HEK293 (cell line): ENCODE results near the gene CBX1.

Source experiments
- CTCF ChIA-PET: fragments of 350-600 bp; formaldehyde crosslinking; extraction: SDS; loops from one replicate; lab custom pipeline; 2021; ENCODE audit warnings: antibody characterized with exemption; lab: Yijun Ruan, JAX
- POLR2A ChIA-PET: fragments of 300-600 bp; formaldehyde crosslinking; extraction: SDS; loops from one replicate; lab custom pipeline; 2020; ENCODE audit warnings: antibody characterized with exemption, inconsistent platforms; lab: Yijun Ruan, JAX
- H3K27ac ChIP-seq: fragments of 200-500 bp; sonication (Bioruptor generic); 2 replicates; pipeline ENCODE4 v1.5.1; 2014; ENCODE audit warnings: low read depth, low read length, control low read depth, inconsistent platforms; ENCODE audit errors: extremely low read depth
- H3K36me3 ChIP-seq, 2 experiments: fragments of 200-500 bp in 1 of 2; sonication (Bioruptor generic) in 1 of 2; 1 replicate in 1 of 2; 2 replicates in 1 of 2; pipeline ENCODE4 v1.5.1; 2014 to 2017; ENCODE audit warnings: inconsistent platforms in 2 of 2, low read length in 2 of 2; ENCODE audit not compliant: control insufficient read depth in 2 of 2, insufficient read depth in 1 of 2
- H3K4me1 ChIP-seq: fragments of 200-500 bp; sonication (Bioruptor generic); 2 replicates; pipeline ENCODE4 v1.5.1; 2014; ENCODE audit warnings: mild to moderate bottlenecking, low read length, inconsistent platforms; ENCODE audit not compliant: control insufficient read depth, insufficient read depth
- H3K4me3 ChIP-seq: 2 replicates; pipeline ENCODE4 v1.5.1; 2011; ENCODE audit warnings: low read depth, mild to moderate bottlenecking, control low read depth, low read length, moderate library complexity
- H3K9me3 ChIP-seq: fragments of 200-500 bp; sonication (Bioruptor generic); 2 replicates; pipeline ENCODE4 v1.5.1; 2014; ENCODE audit warnings: low read depth, low read length, inconsistent platforms; ENCODE audit not compliant: control insufficient read depth, insufficient read depth
- KLF7 ChIP-seq: fragments of 450-650 bp; formaldehyde crosslinking; IDR thresholded peaks from 2 replicates; pipeline ENCODE4 v1.5.1; 2016; ENCODE audit warnings: missing biosample characterization, missing genetic modification characterization, borderline replicate concordance
- ZBTB8A ChIP-seq: fragments of 450-650 bp; formaldehyde crosslinking; IDR thresholded peaks from 2 replicates; pipeline ENCODE4 v1.5.1; 2016; ENCODE audit warnings: missing biosample characterization, missing genetic modification characterization
- ZNF112 ChIP-seq: fragments of 450-650 bp; formaldehyde crosslinking; IDR thresholded peaks from 2 replicates; pipeline ENCODE4 v1.5.0; 2017; ENCODE audit warnings: missing biosample characterization, missing genetic modification characterization
- ZNF174 ChIP-seq: fragments of 450-650 bp; formaldehyde crosslinking; IDR thresholded peaks from 2 replicates; pipeline ENCODE4 v1.5.0; 2017; ENCODE audit warnings: missing biosample characterization, mild to moderate bottlenecking, missing genetic modification characterization
- ZNF24 ChIP-seq: fragments of 450-650 bp; formaldehyde crosslinking; IDR thresholded peaks from 2 replicates; pipeline ENCODE4 v1.5.1; 2016; ENCODE audit warnings: missing biosample characterization, missing genetic modification characterization
- ZNF341 ChIP-seq: fragments of 450-650 bp; formaldehyde crosslinking; IDR thresholded peaks from 2 replicates; pipeline ENCODE4; 2016; ENCODE audit warnings: low read depth, missing biosample characterization, missing genetic modification characterization
- ZNF350 ChIP-seq: fragments of 450-650 bp; formaldehyde crosslinking; IDR thresholded peaks from 2 replicates; pipeline ENCODE4 v1.5.0; 2017; ENCODE audit warnings: missing biosample characterization, mild to moderate bottlenecking, missing genetic modification characterization
- ZNF530 ChIP-seq: fragments of 450-650 bp; formaldehyde crosslinking; IDR thresholded peaks from 2 replicates; pipeline ENCODE4 v1.5.1; 2016; ENCODE audit warnings: low read depth, missing biosample characterization, missing genetic modification characterization
- ZNF585B ChIP-seq: fragments of 450-650 bp; formaldehyde crosslinking; IDR thresholded peaks from 2 replicates; pipeline ENCODE4 v1.5.1; 2016; ENCODE audit warnings: missing biosample characterization, missing genetic modification characterization
- ZNF623 ChIP-seq: fragments of 450-650 bp; formaldehyde crosslinking; IDR thresholded peaks from 2 replicates; pipeline ENCODE4 v1.5.1; 2016; ENCODE audit warnings: missing biosample characterization, missing genetic modification characterization
- ZNF624 ChIP-seq: fragments of 450-650 bp; formaldehyde crosslinking; IDR thresholded peaks from 2 replicates; pipeline ENCODE4 v1.5.1; 2017; ENCODE audit warnings: missing biosample characterization, missing genetic modification characterization
- ZNF677 ChIP-seq: fragments of 450-650 bp; IDR thresholded peaks from 2 replicates; pipeline ENCODE4 v1.5.0; 2018; ENCODE audit warnings: missing biosample characterization, mild to moderate bottlenecking, missing genetic modification characterization, moderate library complexity
- ZNF701 ChIP-seq: fragments of 450-650 bp; formaldehyde crosslinking; IDR thresholded peaks from 2 replicates; pipeline ENCODE4 v1.5.1; 2016; ENCODE audit warnings: missing biosample characterization, missing genetic modification characterization
- TF ChIP-seq, protein P1 (sequence below): fragments of 450-650 bp; formaldehyde crosslinking; IDR thresholded peaks from 2 replicates; pipeline ENCODE4 v1.5.1; 2016; ENCODE audit warnings: missing biosample characterization, missing genetic modification characterization, borderline replicate concordance
- TF ChIP-seq, protein P2 (sequence below): fragments of 450-650 bp; IDR thresholded peaks from 2 replicates; pipeline ENCODE4 v1.5.1; 2018; ENCODE audit warnings: missing biosample characterization, missing genetic modification characterization
- TF ChIP-seq, protein P3 (sequence below): fragments of 450-650 bp; formaldehyde crosslinking; optimal IDR thresholded peaks from 2 replicates; pipeline ENCODE3; 2016; ENCODE audit warnings: missing biosample characterization, mild to moderate bottlenecking, missing genetic modification characterization
- TF ChIP-seq, protein P4 (sequence below): fragments of 450-650 bp; formaldehyde crosslinking; IDR thresholded peaks from 2 replicates; pipeline ENCODE4 v1.5.1; 2016; ENCODE audit warnings: missing biosample characterization, missing genetic modification characterization
- TF ChIP-seq, protein P5 (sequence below): fragments of 450-650 bp; formaldehyde crosslinking; IDR thresholded peaks from 2 replicates; pipeline ENCODE4 v1.5.1; 2016; ENCODE audit warnings: missing biosample characterization, missing genetic modification characterization

The CBX1 gene

DNA sequence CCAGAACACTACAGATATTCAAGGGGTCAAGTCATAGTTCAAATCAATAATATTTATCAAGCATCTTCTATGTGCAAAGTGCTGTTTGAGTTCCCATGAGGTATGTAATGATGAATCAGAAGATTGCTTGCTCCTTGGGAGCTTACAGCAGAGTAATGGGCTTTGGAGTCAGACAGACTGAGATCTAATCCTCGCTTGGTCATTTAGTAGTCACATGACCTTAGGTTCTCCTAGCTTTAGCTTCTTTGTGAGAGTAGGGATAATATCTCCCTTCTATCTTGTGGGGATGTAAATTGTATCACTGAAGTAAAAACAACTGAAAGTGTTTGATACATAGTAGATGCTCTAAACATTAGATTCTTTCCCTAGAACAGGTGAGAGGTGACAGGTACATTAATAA lies 36.4 kb upstream of the CBX1 start:
- H3K36me3 ChIP-seq: no peaks in the 10 kb centered on the region
- no peak overlapping the region for H3K4me3 ChIP-seq
- ChIA-PET CTCF (interaction anchor here (0.8 to 2.3 kb wide), 6 partner anchors 43 to 112 kb away, joined by 3 to 8 read pairs (median 4); no protein-coding TSS in a partner anchor), POLR2A (interaction anchor here (0.6 to 0.7 kb wide), 3 partner anchors 14 to 727 kb away, joined by 3 read pairs; no protein-coding TSS in a partner anchor)
- TF ChIP-seq ZNF24 (tag by site-specific recombination) (no peak), ZNF112 (tag by site-specific recombination) (no peak), ZNF677 (tag by site-specific recombination) (no peak), KLF7 (tag by site-specific recombination) (no peak), ZNF624 (tag by site-specific recombination) (no peak), ZNF623 (tag by site-specific recombination) (no peak), ZNF174 (tag by site-specific recombination) (no peak), ZNF350 (tag by site-specific recombination) (no peak), ZNF585B (tag by site-specific recombination) (no peak), ZNF341 (tag by site-specific recombination) (no peak), ZBTB8A (tag by site-specific recombination) (no peak), ZNF530 (no peak), ZNF701 (no peak)
- TF ChIP-seq, protein P1, sequence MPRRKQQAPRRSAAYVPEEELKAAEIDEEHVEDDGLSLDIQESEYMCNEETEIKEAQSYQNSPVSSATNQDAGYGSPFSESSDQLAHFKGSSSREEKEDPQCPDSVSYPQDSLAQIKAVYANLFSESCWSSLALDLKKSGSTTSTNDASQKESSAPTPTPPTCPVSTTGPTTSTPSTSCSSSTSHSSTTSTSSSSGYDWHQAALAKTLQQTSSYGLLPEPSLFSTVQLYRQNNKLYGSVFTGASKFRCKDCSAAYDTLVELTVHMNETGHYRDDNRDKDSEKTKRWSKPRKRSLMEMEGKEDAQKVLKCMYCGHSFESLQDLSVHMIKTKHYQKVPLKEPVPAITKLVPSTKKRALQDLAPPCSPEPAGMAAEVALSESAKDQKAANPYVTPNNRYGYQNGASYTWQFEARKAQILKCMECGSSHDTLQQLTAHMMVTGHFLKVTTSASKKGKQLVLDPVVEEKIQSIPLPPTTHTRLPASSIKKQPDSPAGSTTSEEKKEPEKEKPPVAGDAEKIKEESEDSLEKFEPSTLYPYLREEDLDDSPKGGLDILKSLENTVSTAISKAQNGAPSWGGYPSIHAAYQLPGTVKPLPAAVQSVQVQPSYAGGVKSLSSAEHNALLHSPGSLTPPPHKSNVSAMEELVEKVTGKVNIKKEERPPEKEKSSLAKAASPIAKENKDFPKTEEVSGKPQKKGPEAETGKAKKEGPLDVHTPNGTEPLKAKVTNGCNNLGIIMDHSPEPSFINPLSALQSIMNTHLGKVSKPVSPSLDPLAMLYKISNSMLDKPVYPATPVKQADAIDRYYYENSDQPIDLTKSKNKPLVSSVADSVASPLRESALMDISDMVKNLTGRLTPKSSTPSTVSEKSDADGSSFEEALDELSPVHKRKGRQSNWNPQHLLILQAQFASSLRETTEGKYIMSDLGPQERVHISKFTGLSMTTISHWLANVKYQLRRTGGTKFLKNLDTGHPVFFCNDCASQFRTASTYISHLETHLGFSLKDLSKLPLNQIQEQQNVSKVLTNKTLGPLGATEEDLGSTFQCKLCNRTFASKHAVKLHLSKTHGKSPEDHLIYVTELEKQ (tag by site-specific recombination): no peak
- TF ChIP-seq, protein P2, sequence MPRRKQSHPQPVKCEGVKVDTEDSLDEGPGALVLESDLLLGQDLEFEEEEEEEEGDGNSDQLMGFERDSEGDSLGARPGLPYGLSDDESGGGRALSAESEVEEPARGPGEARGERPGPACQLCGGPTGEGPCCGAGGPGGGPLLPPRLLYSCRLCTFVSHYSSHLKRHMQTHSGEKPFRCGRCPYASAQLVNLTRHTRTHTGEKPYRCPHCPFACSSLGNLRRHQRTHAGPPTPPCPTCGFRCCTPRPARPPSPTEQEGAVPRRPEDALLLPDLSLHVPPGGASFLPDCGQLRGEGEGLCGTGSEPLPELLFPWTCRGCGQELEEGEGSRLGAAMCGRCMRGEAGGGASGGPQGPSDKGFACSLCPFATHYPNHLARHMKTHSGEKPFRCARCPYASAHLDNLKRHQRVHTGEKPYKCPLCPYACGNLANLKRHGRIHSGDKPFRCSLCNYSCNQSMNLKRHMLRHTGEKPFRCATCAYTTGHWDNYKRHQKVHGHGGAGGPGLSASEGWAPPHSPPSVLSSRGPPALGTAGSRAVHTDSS: no peak
- TF ChIP-seq, protein P3, sequence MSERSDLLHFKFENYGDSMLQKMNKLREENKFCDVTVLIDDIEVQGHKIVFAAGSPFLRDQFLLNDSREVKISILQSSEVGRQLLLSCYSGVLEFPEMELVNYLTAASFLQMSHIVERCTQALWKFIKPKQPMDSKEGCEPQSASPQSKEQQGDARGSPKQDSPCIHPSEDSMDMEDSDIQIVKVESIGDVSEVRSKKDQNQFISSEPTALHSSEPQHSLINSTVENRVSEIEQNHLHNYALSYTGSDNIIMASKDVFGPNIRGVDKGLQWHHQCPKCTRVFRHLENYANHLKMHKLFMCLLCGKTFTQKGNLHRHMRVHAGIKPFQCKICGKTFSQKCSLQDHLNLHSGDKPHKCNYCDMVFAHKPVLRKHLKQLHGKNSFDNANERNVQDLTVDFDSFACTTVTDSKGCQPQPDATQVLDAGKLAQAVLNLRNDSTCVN: no peak
- TF ChIP-seq, protein P4, sequence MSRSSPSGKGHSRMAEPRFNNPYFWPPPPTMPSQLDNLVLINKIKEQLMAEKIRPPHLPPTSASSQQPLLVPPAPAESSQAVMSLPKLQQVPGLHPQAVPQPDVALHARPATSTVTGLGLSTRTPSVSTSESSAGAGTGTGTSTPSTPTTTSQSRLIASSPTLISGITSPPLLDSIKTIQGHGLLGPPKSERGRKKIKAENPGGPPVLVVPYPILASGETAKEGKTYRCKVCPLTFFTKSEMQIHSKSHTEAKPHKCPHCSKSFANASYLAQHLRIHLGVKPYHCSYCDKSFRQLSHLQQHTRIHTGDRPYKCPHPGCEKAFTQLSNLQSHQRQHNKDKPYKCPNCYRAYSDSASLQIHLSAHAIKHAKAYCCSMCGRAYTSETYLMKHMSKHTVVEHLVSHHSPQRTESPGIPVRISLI (tag by site-specific recombination): no peak
- TF ChIP-seq, protein P5, sequence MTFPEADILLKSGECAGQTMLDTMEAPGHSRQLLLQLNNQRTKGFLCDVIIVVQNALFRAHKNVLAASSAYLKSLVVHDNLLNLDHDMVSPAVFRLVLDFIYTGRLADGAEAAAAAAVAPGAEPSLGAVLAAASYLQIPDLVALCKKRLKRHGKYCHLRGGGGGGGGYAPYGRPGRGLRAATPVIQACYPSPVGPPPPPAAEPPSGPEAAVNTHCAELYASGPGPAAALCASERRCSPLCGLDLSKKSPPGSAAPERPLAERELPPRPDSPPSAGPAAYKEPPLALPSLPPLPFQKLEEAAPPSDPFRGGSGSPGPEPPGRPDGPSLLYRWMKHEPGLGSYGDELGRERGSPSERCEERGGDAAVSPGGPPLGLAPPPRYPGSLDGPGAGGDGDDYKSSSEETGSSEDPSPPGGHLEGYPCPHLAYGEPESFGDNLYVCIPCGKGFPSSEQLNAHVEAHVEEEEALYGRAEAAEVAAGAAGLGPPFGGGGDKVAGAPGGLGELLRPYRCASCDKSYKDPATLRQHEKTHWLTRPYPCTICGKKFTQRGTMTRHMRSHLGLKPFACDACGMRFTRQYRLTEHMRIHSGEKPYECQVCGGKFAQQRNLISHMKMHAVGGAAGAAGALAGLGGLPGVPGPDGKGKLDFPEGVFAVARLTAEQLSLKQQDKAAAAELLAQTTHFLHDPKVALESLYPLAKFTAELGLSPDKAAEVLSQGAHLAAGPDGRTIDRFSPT (tag by site-specific recombination): no peak
- no peaks in the 10 kb centered on the region for H3K4me1 ChIP-seq
- no peaks in the 10 kb centered on the region for H3K9me3 ChIP-seq
- H3K27ac ChIP-seq: no peak overlapping the region
